ENCODE data around the gene CLIC3.

The CLIC3 gene

DNA sequence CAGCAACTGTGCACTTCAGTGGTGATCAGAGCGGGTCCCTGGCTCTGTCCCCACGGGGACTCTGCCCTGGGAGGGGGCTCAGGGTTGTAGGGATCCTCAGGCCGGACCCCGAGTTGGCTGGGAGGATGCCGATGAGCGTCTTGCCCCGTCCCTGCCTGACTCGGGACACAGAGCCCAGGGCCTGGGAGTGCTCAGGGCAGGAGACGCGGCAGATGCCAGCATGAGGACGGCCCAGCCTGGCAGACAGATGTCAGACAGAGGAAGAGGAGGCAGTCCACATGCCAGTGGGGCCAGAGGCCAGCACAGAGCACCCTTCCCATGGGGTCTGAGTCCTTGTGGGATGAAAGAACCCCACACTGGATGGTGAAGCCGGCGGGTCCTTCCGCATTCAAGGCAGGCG, 33.0 kb downstream of the CLIC3 start:
- no peak for DNase-seq

DNA sequence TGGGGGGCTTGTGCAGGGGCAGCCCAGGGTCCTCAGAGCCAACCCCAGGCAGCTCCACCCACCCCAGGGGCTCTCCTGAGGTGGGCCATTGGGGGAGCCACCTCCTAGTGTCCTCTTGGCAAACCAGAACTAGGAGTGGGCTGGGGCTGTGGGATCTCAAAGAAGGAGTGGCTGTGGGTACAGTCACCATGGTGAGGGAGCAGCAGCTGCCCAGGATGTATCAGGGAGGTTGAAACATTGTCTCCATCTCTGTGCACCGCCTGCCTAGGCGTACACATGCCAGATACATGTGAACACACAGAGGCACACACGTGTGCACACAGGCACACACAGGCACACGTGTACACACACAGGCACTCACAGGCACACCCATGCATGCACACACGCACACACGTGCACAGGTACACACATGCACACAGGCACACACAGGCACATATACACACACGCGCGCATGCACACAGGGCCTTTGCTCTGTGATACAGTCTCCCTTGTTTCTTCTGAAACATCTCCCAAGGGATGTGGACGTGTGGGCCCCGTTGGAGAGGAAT, 33.6 kb downstream of the CLIC3 start:
- DNase-seq = no peak

DNA sequence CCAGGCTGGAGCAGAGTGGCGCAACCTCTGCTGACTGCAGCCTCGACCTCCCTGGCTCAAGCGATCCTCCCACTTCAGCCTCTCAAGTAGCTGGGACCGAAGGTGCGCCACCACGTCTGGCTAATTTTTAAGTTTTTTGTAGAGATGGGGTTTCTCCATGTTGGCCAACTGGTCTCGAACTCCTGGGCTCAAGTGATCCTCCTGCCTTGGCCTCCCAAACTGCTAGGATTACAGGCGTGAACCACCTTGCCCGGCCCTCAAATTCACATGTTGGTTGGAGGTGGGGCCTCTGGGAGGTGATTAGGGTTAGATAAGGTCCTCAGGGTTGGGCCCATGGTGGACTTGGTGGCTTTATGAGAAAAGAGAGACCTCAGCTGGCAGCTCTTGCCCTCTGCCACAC, 34.2 kb downstream of the CLIC3 start:
- DNase-seq = no peak

DNA sequence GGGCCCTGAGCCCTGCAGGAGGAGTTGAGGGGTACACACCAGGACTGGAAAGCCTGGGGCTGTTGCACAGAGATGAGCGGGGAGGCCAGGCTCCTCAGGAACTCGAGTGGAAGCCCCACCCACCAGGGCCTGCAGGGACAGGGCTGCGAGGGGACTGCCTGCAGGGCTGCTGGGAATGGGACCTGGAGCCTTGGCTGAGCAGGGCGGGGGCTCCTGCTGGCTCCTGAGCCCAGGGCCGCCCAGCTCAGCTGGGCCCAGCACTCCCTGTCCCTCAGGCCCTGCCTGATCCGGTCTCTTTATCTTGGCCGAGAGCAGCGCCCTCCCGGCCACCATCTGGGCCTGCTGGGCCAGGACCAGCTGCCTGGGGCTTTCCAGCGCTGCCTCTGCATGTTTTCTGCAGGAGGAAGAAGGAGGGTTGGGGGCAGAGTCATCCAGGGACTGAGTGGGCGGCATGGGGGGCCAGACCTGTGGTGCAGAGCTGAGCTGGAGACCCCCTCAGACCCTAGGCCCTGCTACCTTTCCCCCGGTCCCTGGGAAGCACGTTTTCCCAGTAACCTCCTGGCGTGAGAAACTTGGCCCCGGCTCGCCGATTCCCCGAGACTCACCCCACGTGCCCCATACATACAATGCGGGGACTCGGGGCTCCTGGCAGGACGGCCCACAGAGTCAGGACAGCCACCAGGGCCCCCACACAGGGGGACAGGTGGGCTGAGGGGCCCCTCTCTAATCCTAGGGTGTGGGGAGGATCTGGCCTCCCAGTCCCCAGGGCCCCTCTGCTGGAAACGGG, 34.9 kb downstream of the CLIC3 start:
- DNase-seq = no peak

DNA sequence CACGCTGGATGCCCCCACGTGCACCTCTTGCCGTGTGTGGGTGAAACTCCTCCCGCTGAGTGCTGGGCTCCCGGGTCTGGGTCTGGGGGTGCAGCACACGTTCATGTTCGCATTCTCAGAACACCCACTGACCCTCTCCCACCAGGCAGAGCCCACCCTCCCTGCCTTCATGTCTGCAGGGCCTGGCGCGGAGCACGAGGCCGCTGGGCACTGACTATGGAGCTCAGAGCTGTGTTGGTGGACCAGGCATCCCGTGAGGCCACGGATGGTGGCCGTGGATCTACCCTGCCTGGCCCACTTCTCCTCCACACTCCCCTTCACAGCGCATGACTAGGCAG, 35.5 kb downstream of the CLIC3 start:
- no peak for DNase-seq

DNA sequence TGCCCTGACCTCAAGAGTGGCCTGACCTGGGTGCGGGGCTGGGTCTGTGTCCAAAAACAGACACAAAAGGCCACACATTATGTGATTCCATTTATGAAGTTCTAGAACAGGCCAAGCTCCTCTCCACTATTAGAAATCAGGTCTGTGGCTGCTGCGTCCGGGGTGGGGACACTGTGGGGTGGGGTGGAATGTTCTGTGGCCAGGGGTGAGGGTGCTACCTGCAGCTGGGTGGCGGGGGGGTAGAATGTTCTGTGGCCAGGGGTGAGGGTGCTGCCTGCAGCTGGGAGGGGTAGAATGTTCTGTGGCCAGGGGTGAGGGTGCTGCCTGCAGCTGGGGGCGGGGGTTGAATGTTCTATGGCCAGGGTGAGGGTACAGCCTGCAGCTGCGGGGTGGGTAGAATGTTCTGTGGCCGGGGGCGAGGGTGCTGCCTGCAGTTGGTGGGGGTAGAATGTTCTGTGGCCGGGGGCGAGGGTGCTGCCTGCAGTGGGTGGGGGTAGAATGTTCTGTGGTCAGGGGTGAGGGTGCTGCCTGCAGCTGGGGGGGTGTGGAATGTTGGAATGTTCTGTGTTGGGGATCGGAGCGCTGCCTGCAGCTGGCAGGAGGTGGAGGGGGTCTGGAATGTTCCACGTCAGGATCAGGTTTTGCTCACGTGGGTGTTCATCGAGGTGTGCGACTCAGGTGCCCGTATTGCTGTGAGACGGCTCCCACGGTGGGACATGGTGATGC, 36.0 kb downstream of the CLIC3 start:
- no peak for DNase-seq

DNA sequence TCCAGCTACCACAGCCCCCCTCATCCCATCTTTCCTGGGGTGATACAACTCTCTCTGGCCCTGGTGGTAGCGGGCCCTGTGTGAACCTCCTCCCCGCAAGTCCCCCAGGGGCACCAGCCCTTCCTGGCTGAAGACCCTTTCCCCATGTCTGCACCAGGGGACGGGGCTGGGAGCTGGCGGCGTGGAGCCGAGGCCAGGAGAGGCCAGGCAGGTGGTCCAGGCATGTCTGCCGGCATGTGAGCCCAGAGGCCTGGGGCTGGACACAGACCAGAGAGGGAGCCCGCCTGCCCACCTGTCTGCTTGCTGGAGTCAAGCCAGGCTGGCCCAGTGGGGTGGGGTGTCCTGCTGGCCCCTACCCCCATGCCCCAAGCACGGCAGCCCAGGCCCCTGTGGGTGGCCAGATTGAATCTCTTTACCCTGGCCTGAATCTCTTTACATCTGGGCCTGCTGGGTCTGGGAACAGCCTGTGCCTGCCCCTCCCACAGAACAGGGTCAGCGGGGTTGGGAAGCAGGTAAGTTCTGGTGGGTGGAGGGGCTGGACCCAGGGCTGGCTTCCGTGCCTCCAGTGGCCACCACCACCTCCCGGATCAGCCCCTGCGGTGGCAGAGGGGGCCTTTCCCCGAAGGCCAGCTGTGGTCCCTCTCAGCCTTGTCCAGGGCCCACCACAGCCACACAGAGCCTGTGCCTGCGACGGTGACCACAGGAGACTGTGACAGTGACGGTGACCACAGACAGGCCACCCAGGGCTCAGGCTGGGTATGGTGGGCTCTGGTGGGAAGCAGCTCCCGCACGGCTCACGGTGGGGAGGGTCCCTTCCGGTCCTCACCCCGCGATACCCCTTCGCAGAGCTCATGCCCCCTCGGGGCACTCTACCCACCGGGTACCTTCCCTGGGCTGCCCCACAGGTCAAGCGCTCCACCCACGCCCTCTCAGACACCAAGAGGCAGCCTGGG, 37.2 kb downstream of the CLIC3 start:
- DNase-seq = no peak

DNA sequence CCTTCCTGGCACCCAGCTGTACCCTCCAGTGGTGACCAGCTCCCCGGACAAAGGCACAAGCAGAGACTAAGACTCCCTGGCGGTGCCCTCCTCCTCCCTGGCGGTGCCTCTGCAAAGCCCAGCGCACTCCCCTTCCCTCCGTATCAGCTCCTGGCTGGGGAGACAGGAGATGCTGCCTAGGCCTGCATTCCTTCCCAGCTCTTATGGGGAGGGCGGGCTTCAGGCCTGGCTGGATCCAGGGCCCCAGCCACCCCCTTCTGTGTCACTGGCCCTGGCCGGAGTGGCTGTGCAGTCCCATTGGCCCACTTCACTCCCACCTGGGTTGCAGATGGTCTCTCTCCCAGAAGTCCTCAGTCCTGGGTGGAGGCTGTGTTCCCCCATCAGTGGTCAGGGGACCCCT, 37.9 kb downstream of the CLIC3 start:
- DNase-seq = no peak

DNA sequence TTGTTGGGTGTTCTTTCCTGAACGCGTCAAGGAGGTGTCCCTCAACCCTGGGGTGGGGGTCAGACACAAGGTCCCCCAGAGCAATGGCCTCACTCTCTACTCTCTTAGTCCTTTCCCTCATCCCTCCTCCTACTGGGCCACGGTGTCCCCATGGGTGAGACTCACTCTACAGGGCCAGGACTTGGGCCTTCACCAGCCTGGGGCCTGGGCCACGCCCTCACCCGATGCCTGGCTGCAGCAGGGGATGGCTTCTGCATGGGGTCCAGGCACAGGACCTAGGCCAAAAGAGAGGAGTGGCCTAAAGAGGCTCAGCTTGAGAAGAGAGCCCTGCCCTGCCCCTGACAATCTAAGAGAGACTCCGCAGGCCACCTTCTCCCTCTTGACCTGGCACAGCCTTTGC, 38.5 kb downstream of the CLIC3 start:
- DNase-seq = no peak

DNA sequence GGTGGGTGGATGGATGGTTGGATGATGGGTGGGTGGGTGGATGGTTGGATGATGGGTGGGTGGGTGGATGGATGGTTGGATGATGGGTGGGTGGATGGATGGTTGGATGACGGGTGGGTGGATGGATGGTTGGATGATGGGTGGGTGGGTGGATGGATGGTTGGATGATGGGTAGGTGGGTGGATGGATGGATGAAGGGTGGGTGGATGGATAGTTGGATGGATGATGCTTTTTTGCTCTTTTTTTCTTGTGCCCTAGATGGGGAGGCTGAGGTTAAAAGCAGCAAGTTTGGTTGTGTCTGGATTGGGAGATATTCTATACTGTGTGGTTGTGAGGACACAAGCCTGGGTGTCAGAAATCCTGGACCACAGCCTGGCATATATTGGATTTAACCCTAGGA, 38.9 kb downstream of the CLIC3 start:
- no peak for DNase-seq

DNA sequence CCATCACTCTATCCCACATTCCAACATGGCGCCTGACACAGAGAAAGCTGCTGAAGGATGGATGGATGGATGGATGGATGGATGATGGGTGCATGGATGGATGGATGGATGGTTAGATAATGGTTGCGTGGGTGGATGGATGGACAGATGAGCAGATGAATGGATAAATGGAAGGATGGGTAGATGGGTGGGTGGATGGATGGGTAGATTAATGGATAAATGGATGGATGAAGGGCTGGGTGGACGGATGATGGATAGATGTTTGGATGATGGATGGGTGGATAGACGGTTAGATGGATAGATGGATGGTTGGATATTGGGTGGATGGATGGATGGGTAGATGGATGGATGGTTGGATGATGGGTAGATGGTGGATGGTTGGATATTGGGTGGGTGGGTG, 39.8 kb downstream of the CLIC3 start:
- no peak for DNase-seq

DNA sequence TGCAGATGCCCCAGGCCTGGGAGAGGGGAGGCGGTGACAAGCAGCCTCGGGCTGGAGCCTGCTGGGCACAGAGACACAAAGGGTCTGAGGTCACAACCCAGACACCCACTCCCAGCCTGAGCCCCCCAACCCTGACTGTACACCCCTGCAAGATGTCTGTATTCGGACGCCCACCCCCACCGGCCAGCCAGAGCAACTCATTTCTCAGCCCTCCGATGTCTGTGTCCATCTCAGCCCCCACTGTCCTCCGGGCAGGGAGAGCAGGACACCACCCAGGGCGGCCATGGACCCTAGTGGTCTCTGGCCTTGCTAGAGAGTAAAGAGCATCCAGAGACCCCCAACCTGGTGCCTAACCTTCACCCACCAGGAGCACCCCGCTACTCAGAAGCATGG, 40.4 kb downstream of the CLIC3 start:
- no peak for DNase-seq

DNA sequence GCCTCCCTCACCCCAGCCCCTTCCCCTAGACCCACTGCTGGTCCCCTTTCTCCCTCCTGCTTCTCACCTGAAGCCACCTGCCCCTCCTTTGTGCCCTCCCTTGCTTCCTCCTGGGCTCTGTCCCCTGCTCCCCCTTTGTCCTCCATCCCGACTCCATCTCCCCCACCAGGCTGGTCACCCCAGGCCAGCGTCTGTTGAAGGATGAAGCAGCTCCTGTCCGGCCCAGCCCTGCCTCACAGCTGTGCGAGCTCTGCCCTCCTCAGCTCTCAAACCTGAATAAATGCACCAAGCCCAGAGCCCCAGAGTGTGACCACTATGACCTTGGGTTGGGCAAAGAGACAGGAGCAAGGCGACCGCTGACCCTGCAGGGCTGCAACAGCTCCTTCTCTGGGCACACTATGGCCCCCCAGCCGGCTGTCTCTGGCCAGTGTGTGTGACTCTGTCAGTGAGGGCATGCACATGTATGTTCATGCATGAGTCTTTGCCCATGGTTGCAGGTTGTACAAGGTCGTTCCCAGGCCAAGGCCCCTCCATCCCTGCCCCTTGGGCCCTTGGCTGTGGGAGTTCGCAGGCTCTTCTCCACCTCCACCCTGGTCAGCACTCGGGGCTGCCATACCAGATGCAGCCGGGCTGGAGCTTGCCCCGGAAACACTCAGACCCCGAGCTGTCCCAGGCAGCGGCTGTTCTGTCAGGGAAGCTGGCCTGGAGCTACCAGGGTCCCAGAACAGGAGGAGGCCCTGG, 41.0 kb downstream of the CLIC3 start:
- no peak for DNase-seq

DNA sequence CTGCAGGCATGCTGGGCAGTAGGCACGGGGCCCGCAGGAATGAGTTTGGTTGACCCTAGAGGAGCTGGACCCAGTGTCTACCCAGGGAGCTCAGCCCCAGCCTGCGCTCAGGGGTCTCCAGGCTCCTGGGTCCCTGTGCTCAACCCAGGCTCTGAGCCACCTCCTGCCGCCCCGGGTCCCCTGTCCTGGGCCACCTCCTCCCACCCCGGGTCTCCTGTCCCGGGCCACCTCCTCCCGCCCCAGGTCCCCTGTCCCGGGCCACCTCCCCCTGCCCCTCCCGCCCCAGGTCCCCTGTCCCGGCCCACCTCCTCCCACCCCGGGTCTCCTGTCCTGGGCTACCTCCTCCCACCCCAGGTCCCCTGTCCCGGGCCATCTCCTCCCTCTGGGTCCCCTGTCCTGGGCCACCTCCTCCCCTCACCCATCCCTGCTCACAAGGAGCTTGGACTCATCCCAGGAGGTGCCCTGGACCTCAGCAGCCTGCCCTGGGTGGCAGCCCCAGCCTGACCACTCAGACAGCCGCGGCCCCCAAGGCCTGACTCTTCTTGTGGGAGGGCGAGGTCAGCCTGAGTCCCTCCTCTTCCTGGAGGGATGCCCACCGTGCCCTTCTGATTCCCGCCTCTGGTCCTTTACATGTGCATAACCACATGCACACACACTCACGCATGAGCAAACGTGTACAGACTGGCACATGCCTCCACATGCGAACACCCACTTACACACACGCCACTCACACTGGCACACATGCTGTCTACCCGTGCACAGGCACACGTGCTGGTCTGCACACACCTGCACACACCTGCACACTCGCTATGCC, 41.9 kb downstream of the CLIC3 start:
- no peak for DNase-seq

DNA sequence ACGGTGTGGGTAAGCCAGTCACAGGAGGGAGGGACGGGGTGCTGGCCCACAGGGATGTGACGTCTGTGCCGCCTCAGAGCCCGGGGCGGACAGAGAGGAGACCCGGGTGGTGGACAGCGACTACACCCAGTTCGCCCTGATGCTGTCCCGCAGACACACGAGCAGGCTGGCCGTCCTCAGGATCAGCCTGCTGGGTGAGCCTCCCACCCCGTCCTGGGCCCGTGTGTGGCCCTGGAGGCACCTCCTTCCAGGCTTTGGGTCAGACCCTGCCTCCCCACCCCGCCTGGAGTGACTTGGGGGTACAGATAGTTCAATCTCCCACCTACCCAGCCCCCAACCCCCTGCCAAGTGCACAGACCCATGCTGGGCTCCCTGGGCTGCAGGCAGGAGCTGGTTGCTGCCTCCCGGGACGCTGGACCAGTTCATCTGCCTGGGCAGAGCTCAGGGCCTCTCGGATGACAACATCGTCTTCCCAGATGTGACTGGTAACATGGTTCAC, 42.5 kb downstream of the CLIC3 start:
- DNase-seq = no peak

DNA sequence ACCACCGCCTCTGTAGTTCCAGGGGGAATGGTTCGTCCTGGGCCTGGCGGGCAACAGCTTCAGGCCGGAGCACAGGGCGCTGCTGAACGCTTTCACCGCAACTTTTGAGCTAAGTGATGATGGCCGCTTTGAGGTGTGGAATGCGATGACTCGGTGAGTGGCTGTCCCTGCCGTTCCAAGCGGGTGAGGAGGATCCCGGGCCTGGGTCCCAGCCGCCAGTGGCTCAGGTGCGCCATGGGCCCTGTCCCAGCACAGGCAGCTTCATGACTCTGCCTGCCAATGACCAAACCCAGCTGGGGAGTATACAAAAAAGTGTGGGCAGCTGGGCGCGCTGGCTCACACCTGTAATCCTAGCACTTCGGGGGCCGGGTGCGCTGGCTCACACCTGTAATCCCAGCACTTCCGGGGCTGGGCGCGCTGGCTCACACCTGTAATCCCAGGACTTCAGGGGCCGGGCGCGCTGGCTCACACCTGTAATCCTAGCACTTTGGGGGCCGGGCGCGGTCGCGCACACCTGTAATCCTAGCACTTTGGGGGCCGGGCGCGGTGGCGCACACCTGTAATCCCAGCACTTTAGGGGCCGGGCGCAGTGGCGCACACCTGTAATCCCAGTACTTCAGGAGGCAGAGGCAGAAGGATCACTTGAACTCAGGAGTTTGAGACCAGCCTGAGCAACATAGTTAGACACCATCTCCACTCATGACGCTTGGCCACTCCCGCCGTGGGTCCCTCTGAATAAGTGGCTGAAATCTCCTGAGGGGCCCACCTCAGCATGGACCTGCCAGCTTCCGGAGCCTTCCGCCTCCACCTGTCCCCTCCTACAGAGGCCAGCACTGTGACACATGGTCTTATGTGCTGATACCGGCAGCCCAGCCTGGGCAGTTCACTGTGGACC, 43.2 kb downstream of the CLIC3 start:
- DNase-seq = no peak

DNA sequence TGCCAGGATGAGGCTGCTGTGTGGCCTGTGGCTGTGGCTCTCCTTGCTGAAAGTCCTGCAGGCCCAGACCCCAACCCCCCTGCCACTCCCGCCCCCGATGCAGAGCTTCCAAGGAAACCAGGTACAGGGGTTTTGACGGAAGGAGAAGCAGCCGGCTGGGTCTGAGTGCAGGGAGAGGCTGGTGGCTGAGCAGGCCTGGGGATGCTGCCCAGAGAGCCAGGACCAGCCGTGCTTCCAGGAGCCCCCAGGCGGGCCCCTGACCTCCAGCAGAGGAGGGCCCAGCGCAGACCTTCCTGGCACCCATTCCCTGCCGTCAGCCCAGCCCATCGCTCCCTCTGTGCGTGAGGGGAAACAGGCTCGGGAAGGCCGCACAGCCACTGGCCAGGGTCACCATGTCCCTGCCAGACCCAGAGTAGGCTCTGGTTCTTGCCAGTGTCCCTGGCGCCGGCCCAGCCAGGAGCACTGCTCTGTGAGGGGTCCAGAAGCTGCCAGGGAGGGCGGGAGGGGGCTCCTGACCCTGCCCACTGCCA, 44.0 kb downstream of the CLIC3 start:
- DNase-seq = no peak

DNA sequence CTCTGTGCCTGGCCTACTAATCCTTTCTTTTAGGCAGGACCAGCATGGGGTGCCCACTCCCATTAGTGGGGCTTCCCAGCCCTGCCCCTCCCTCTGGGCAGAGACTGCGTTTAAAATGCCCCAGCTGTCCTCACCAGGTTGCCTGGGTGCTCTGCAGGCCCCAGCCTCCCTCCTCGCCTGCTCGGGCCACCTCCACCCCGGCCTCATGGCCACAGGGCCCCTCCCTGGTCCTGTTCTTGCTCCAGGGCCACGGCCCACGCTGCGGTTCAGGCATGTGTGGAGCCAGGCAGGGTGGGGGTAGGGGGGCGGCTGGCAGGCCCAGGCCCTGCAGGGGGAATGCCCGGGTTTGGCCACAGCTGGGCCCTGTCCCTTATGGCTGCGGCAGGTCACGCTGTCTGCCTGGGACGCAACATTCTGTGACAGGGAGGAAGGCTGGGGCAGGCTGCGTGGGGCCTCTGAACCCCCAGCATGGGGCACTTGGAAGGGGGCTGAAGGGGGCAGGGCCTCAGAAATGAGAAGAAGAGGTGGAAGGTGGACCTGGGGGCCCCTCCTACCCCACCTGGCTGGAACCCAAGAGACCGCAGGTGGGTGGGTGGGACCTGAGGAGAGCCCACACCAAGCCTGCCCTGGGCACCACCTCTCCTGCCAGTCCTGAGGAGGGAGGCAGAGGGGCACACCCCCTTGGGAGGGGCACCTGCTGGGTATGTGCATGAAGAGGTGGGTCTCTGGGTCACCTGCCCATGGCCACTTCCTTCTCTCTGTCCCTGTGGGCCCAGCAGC, 44.6 kb downstream of the CLIC3 start, which contains the start of gene LCN12:
LCN12 (plus strand) TSS at position 733 of the 780 bp plus-strand sequence. CDS start 55 bp downstream, outside the sequence.
- no peak for DNase-seq

DNA sequence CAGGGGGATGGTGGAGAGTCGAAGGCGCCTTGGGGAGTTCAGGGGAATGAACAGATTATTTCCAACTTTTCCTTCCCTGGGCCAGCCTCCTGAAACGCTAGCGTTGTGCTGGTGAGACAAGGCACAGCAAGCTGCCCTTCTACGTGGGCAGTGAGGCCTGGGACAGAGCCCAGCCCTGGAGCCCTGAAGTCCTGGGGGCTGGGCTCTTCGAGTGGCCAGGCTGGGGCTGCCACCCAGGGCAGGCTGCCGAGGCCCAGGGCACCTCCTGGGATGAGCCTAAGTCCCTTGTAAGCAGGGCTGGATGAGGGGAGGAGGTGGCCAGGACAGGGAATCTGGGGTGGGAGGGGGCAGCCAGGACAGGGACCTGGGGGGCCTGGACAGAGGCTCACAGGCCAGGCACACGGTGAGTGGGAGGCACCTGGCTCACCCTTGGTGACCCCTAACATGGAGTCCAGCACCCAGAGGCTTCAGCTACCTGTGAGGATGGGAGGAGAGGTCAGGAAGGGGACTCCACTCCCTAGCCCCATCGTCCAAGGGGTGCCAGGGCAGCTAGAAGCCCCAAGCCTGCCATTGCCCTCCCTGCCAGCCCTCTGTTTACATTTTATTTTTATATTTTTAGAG, 45.6 kb downstream of the CLIC3 start:
- DNase-seq = no peak

Data from NCI-H1092 (cell line).